DMS153 treated with DMSO at 0.1 percent for 48 hours (cell line): ENCODE data around the gene MARCHF9.
A peak's percentile ranks its signal among the peaks of the same experiment; 100 is the strongest.

Experiments
- DNase-seq: peaks from one replicate; lab custom pipeline; 2025; ENCODE audit not compliant: unreplicated experiment; lab: John Stamatoyannopoulos, UW

The MARCHF9 gene

DNA sequence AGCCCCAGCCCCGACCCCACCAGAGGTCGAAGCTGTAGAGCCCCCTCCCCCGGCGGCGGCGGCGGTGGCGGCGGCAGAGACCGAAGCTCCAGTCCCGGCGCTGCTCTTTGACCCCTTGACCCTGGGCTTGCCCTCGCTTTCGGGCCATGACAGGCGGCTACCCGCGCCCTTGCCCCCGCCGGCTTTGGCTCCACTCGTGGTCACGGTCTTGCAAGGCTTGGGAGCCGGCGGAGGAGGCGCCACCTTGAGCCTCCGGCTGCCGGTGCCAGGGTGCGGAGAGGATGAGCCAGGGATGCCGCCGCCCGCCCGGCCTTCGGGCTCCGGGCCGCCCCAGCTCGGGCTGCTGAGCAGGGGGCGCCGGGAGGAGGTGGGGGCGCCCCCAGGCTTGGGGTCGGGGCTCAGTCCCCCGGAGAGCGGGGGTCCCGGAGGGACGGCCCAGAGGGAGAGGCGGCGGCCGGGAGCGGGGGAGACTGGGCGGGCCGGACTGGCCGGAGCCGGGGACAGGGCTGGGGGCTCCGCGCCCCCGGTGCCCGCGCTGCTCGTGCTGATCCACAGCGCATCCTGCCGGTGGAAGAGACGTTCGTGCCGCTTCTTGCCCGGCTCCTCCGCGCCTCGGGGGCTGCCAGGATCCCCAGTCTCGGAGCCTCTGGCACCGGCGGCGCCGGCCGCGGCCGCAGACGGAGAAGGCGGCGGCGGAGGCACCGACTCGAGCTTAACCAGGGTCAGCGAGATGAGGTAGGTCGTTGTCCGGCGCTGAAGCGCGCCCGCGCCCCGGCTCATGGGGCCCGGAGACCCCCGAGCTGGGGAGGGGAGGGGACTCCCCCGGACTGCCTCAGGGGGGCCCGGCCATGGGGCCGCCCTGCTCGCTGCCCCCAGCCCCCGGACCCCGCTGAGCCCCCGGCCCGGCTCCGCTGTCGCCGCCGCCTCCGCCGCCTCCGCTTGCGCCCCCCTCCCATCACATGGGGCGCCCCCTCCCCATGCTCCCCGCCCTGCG lies 17.1 kb upstream of the MARCHF9 start:
- DNase-seq, result no peak

- DNase-seq, result no peak
Observed at GRCh38 chr12:57738661-57739237, 16.2 kb upstream of the MARCHF9 start, which contains the start of gene AGAP2. Gene AGAP2, minus strand, starts transcription at chr12:57738742. Its CDS starts 496 bp downstream, at chr12:57738246.

- DNase-seq, result no peak
Observed at GRCh38 chr12:57739387-57739786, 15.5 kb upstream of the MARCHF9 start.

DNA sequence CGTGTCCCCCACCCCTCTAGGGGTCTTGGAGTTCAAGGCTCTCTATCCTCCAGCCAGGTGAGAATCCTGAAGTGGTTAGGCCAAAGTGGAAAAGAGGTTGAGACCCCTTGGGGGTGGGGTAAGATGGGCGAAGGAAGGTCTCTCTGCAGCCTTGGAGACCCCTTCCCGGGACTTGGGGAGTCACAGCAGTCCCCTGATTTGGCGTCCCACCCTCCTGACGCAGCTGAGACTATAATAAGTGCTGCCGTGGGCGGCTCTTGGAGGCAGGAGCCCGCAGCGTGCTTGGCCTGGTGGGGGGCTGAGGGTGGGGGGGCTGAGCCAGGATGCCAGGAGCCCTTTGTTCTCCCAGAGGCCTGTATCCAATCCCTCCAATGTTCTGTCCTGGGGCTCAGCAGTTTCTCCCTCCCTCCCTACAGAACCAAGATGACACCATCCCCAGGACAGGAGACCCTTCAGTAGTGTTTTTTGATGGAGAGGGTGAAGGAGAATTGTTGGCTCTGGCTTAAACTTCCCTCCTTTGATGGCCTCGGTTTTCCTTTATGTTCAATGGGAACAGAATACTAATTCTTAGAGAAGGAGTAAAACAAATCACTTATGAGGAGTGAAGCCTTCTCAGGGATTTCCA lies 14.9 kb upstream of the MARCHF9 start:
- DNase-seq, result no peak

DNA sequence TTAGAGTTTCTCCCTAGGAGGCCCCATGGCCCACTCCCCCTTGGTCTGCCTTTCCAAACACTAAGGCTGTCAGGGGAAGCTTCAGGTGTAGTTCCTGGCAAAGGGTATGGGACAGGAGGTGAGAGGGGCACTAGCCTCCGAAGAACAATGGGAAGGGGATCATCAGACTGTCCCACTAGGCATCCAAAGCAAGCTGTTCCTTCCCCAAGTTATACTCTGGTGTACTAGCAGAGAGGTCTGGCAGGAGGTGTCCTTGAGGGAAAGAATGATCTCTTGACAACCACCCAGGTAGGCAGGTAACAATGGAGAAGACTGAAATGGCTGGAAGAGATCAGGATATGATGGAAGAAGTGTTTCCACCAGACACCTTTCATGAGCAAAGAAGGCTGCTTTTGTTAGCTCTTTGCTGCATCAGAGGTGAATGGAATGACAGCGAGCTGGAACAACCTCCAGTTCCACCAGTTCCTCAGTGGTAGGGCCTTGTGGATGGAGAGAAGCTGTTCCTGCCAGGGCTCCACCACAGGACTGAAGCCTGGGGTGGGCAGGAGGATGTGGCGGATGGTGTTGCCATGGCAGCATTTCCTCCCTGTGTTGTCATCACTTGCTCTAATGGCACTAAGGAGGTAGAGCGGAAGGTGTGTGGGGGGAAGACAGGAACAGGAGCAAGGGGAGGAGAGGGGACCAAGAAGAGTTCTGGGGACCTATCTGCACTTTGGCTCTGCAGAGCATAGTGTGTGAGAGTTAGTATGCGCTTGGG lies 14.1 kb upstream of the MARCHF9 start:
- DNase-seq, result no peak

DNA sequence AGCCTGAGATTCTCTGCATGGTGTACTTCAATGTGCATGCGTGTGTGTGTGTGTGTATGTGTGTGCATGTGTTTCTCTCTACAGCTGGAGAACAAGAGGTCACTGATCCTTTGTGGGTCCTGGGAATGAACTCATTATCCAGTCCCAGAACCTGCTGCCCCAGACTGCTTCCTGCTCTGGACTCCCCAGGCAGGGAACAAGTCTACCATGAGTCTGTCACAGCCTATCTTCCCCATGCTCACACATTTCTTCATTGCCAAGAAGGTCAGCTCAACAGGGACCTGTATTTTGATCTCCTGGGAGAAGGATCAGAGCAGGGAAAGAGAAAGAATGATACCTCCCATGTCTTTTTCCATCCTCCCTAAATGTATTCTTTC lies 13.5 kb upstream of the MARCHF9 start:
- no peak for DNase-seq

DNA sequence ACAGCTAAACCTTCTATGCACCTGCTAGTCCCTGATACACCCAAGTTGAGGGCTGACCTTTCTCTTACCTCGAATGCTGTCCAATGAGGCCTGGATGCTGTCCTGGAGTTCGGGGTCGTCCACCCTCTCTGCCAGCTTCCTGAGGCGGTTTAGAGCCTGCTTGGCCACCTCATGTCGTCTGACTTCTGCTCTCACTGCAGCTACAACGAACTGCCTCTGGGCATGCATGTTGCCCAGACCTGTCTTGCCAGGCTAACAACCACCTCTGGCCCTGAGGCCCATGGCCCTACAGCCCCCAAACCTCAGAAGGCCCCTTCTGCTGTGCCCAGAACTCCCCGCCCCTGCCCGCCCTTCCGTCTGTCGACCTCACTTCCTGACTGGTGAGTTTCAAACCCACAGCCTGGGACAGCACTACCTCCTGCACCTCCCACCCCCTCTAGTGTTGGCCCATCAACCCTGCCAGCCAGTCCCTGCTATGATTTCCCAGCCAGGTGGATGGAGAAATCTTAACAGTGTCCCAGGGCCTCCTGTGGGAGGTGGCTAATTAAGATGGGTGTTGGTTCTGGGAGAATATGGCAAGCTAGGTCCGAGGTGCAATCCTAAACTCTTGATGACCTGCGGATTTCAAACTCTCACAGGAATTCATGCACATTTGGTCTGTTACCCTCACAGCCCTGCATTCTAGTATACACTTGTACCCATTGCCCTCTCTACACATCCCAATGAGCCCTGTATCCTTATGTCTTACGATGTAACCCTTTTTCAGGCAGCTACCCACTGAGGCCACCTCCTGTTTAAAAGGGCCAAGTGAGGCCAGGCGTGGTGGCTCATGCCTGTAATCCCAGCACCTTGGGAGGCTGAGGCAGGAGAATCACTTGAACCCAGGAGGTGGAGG lies 12.8 kb upstream of the MARCHF9 start:
- DNase-seq, result no peak

DNA sequence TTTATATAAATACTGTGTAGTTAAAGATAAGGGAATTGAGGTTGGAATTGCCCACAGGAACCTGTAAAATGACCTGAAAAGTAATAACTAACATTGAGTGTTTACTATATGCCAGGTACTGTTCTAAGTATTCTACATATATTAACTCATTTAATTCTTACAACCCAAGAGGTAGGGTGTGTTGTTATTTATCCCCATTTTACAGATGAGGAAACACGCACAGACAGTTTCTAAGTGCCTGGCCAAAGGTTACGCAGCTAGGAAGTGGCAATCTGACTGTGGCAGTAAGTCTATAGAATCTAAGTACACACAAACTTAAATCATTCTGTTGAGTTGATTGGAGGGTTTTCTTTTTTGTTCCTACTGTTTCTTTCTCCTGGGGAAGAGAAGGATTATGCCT lies 11.1 kb upstream of the MARCHF9 start:
- no peak for DNase-seq

DNA sequence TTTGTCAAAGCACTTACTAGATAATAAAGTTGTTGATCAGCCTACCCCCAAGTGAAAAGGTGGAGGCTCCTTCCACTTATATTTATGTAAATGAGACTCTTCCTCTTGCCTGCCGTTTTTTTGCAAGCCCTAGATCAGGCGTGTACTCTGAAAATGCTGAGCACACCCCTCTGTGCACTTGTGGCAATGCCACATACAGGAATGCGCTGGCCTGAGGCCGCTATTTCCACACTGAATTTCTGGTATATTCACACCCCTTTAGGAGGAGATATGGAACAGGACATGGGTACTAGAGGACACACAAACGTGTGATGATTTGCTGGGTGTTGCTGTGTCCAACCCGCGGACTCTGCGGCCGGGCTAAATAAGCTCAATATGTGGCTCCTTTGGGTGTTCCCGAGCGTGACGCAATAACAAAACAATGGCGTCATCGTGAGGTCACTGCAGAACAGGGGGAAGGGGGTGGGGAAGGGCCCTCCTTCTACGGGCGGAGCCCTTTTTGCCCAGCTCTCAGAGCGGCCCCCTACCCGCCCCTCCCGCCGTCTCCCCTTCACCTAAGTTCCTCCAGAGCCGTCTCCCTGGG lies 10.6 kb upstream of the MARCHF9 start:
- peak; percentile 67 for DNase-seq

GRCh38 chr12:57744777-57745484 lies 10.0 kb upstream of the MARCHF9 start, which contains the start of gene TSPAN31:
Gene TSPAN31, plus strand, starts transcription at chr12:57745039. Its CDS starts 116 bp downstream, at chr12:57745155.
- DNase-seq, result peak; percentile 94

DNA sequence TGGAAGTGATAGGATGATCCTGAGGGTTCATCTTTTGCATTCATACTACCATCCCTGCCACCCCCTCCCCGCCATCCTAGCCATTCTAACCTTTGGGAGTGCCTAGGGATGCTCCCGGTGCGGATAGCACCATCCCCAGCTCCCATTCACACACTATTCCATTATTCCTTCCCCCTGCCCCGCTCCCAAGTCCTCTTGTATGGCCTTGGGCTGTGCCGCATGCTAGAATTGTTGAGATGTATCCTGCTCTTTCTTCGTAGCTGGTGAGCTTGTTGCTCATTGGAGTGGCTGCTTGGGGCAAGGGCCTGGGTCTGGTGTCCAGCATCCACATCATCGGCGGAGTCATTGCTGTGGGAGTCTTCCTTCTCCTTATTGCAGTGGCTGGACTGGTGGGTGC lies 9.4 kb upstream of the MARCHF9 start:
- no peak for DNase-seq

GRCh38 chr12:57746025-57746424 lies 8.9 kb upstream of the MARCHF9 start:
- DNase-seq, result no peak

DNA sequence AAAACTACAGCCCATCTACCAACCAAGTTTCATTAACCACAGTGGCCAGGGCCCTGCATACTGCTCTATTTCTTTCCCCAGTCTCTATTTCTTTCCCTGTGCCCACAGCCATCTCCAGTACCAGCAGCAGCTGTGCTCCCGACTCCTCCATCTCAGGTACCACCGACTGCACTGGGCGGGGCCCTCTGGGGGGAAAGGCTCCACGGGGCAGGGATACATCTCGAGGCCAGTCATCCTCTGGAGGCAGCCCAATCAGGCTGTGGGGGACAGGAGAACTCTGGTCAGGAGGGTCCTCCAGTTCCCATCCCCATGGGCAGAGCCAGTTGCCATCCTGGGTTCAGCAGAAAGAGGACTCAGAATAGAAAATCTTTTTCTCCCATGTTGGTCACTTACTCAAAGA lies 5.8 kb upstream of the MARCHF9 start:
- DNase-seq, result no peak

DNA sequence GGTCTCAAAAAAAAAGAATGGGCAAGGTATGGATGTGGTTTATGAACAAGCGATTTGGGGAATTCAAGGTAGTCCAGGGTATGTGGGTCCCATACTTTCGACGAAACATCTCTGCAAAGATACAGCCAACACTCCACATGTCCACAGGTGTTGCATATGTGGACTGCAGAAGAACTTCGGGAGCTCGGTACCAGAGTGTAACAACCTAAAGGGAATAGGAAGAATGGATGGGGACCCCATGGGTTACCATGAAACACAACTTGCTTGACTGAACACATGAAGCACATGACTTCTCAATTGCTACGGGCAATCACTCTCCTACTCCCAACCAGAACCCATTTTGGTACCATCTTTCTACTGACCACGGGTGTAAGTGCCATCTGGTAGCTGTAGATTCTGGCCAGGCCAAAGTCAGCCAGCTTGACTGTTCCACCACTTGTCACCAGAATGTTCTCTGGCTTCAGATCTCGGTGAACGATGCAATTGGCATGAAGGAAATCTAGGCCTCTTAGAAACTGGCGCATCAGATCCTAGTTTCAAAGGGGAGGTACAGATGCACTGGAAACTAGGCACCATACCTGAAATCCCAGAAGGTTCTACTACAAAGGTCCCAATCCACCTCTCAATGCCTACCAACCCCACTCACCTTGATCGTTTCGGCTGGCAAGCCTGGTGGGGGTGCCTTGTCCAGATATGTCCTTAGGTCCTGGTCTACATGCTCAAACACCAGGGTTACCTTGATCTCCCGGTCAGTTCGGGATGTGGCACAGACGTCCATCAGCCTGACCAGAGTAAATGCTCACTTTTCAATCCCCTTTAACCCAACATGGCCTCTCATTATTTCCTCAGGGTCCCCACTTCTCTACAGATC lies 4.1 kb upstream of the MARCHF9 start:
- DNase-seq, result no peak

- DNase-seq, result no peak
Observed at GRCh38 chr12:57751432-57751787, 3.5 kb upstream of the MARCHF9 start.

GRCh38 chr12:57751788-57752667 lies 2.9 kb upstream of the MARCHF9 start, which contains the start of gene CDK4:
Gene CDK4, minus strand, starts transcription at chr12:57752310. Its CDS starts 593 bp downstream, at chr12:57751717.
- peak; percentile 96 for DNase-seq

DNA sequence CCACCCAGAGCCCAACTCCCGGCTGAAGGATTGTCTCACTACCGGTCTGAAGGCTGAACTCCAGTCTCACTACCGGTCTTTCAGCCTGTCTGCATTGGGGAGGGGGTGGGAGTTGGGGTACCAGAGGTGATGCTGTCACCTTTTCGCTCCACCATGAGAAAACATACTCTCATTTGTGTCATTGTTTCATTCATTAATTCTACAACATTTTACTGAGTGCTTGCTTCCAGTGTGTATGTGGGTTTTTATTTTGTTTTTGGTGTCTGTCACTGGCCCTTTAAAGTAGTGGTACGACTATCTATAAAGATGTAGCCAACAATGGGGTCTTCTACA lies 2.3 kb upstream of the MARCHF9 start:
- DNase-seq, result no peak
